Measurements from ENCODE around the gene OTUD6A. TPM values are rescaled to one million over a fixed set of nuclear protein-coding genes. Genes with fewer than 3 reads are reported as not detected.

Gene OTUD6A
- total RNA-seq, 1 donor from 2014 or later, result not detected

- DNase-seq (no peak), ATAC-seq (ENCODE audit: low read depth) (no peak)
- H3K27ac Mint-ChIP-seq, result no peak overlapping the region
- intact Hi-C loops (cut with micrococcal nuclease), result no loop called here
- no peaks in the 10 kb centered on the region for H3K4me1 Mint-ChIP-seq
- H3K4me3 Mint-ChIP-seq, result no peak overlapping the region
- H3K27me3 Mint-ChIP-seq, result no peaks in the 10 kb centered on the region
- no peak for TF ChIP-seq CTCF (IDR thresholded peaks at IDR 0.05)
- ChIA-PET POLR2A (no interaction called here), CTCF (no interaction called here)
- no peaks in the 10 kb centered on the region for H3K36me3 Mint-ChIP-seq (ENCODE audit: low read depth)
- no peaks in the 10 kb centered on the region for H3K9me3 Mint-ChIP-seq
Observed at GRCh38 chrX:70062961-70063550, 799 bp downstream of the OTUD6A start.

- POLR2A ChIA-PET, result no interaction called here
Observed at GRCh38 chrX:70066646-70067045, 4.4 kb downstream of the OTUD6A start.

GRCh38 chrX:70079297-70079696 lies 17.0 kb downstream of the OTUD6A start:
- Mint-ChIP-seq H3K9me3 (no peaks in the 10 kb centered on the region), H3K4me1 (no peaks in the 10 kb centered on the region), H3K27me3 (peaks cover 1% of the 10 kb centered on the region), H3K36me3 (ENCODE audit: low read depth) (no peaks in the 10 kb centered on the region), H3K4me3 (no peak overlapping the region), H3K27ac (no peak overlapping the region)
- intact Hi-C loops (cut with micrococcal nuclease), result no loop called here
- CTCF ChIA-PET, result no interaction called here
- POLR2A ChIA-PET, result no interaction called here
- DNase-seq (no peak), ATAC-seq (ENCODE audit: low read depth) (no peak)
- TF ChIP-seq CTCF (IDR thresholded peaks at IDR 0.05), result no peak

More at GRCh38 chrX:70066646-70067045, 4.4 kb downstream of the OTUD6A start:
- H3K27ac Mint-ChIP-seq, result no peak overlapping the region
- no peaks in the 10 kb centered on the region for H3K4me1 Mint-ChIP-seq
- H3K36me3 Mint-ChIP-seq (ENCODE audit: low read depth), result no peaks in the 10 kb centered on the region
- no peaks in the 10 kb centered on the region for H3K27me3 Mint-ChIP-seq
- TF ChIP-seq CTCF (IDR thresholded peaks at IDR 0.05), result no peak
- H3K9me3 Mint-ChIP-seq, result no peaks in the 10 kb centered on the region
- H3K4me3 Mint-ChIP-seq, result no peak overlapping the region
- CTCF ChIA-PET, result no interaction called here
- no peak for ATAC-seq (ENCODE audit: low read depth)
- intact Hi-C loops (cut with micrococcal nuclease), result no loop called here
- no peak for DNase-seq

GRCh38 chrX:70079870-70080269 lies 17.6 kb downstream of the OTUD6A start:
- Mint-ChIP-seq H3K4me3 (no peak overlapping the region), H3K36me3 (ENCODE audit: low read depth) (no peaks in the 10 kb centered on the region), H3K27me3 (peaks cover 1% of the 10 kb centered on the region), H3K9me3 (no peaks in the 10 kb centered on the region), H3K27ac (no peak overlapping the region), H3K4me1 (no peaks in the 10 kb centered on the region)
- DNase-seq (no peak), ATAC-seq (ENCODE audit: low read depth) (no peak)
- intact Hi-C loops (cut with micrococcal nuclease), result no loop called here
- TF ChIP-seq CTCF (IDR thresholded peaks at IDR 0.05), result no peak
- CTCF ChIA-PET, result no interaction called here
- POLR2A ChIA-PET, result no interaction called here

GRCh38 chrX:70082723-70083122 lies 20.5 kb downstream of the OTUD6A start:
- Mint-ChIP-seq H3K36me3 (ENCODE audit: low read depth) (no peaks in the 10 kb centered on the region), H3K9me3 (no peaks in the 10 kb centered on the region), H3K27me3 (peaks cover 1% of the 10 kb centered on the region), H3K4me1 (no peaks in the 10 kb centered on the region), H3K27ac (no peak overlapping the region), H3K4me3 (no peak overlapping the region)
- ATAC-seq (ENCODE audit: low read depth) (no peak), DNase-seq (no peak)
- intact Hi-C loops (cut with micrococcal nuclease), result no loop called here
- no peak for TF ChIP-seq CTCF (IDR thresholded peaks at IDR 0.05)
- ChIA-PET POLR2A (no interaction called here), CTCF (no interaction called here)
